Activated CD4-positive, alpha-beta T cell treated with anti-CD3 and anti-CD28 coated beads, Interleukin-2, Interleukin-6, amounts not matched to agents 100 ng/mL and 50 ng/mL, durations not matched to agents 16 hours and 8 hours (primary cell): Measurements from ENCODE around the gene TASP1.

Experiments
- DNase-seq: peaks from one replicate; pipeline ENCODE4 v3.0.0-alpha.2; 2020

TASP1 gene

GRCh38 chr20:13432126-13432525 is 206.6 kb downstream of the TASP1 start:
- no peak for DNase-seq

- DNase-seq, result peak; percentile 46
Measured at GRCh38 chr20:13430346-13431002, 208.3 kb downstream of the TASP1 start.

- no peak for DNase-seq
Measured at GRCh38 chr20:13428684-13429083, 210.0 kb downstream of the TASP1 start.

GRCh38 chr20:13426870-13427269 is 211.9 kb downstream of the TASP1 start:
- DNase-seq, result no peak

GRCh38 chr20:13425381-13426135 is 213.2 kb downstream of the TASP1 start:
- DNase-seq, result no peak

GRCh38 chr20:13424174-13424833 is 214.4 kb downstream of the TASP1 start:
- no peak for DNase-seq

DNA sequence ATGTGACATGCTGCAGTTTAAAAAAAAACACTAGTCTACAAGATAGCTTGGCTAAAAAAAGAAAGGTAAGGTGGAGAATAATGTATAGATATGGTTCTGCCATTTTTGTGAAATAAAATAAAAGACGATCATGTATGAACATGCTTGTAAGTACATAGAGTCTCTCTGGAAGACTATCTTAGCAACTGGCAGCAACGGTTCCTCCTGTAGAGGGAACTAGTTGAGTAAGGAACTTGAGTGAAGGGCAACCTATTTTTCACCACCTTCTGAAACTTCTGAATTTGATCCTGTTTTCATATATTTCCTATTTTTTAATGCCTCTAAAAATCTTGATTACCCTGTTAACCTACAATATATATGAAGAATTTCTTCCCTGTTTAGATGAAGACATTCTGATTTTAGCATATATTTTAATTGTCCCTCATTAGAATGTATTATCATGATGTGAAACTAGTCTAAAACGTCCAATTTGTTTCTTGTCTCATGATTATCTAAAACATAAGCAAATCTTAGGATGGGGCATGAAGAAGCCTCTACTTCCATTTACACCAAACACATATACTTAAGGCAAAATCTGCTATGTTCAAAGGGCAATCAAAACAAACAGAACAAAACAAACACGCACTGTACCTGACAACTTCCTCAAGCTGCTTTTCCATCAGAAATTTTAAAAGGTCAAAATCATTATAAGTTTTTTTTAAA is 215.1 kb downstream of the TASP1 start:
- no peak for DNase-seq

- DNase-seq, result no peak
Measured at GRCh38 chr20:13422637-13423036, 216.1 kb downstream of the TASP1 start.

- no peak for DNase-seq
Measured at GRCh38 chr20:13420625-13421024, 218.1 kb downstream of the TASP1 start.

GRCh38 chr20:13419477-13419876 is 219.3 kb downstream of the TASP1 start:
- no peak for DNase-seq

DNA sequence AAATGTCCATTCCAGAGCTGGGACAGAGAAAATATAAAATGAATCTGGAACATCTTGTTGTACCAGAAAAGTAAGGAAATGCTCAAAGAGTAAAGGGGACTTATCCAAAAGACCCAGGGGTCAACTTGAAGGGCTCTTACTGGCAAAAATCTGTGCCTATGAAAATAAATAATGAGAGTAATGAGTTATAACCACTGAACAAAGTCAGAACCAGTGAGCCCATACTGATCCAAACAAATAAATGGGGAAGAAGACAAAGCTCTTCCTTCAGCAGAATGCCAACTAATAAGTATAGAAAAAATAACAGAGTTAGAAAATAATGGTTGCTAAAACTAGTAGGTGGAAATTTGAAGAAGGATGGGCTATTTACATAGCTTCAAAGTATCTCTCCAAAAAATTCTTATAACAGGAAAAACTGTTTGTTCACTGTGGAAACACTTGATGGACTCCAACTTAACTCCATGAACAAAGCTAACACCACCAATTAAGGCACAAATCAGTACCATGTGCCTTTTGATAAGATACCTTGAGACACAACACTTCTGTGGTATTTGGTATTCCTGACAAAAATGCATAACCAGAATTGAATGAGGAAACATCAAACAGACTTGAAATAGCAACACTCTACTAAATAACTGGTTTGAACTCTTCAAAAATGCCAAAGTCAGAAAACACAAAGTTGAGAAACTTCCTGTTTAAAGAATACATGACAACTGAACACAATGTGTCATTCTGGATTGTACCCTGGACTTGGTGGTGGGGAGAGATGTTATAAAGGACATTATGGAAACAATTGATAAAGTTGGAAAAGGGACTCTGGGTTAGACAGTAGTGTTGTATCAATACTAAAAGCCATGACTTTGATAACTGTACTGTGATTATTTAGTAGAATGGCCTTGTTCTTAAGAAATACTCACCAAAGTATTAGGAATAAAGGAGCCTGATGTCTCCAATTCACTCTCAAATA is 220.2 kb downstream of the TASP1 start:
- DNase-seq, result no peak

- no peak for DNase-seq
Measured at GRCh38 chr20:13416531-13416930, 222.2 kb downstream of the TASP1 start.

- no peak for DNase-seq
Measured at GRCh38 chr20:13412806-13413445, 225.8 kb downstream of the TASP1 start.

DNA sequence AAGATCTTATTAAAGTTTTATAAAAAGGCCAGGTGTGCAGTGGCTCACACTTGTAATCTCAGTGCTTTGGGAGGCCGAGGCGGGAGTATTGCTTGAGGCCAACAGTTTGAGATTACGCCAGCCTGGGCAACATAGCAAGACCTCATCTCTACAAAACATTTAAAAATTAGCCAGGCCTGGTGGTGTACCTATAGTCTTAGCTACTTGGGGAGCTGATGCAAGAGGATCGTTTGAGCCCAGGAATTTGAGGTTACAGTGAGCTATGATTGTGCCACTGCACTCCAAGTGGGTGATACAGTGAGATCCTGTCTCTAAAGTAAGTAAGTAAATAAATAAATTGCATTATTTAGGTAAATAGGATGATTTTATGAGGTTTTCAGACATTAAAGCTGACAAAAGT is 234.4 kb downstream of the TASP1 start:
- no peak for DNase-seq

GRCh38 chr20:13403453-13403852 is 235.3 kb downstream of the TASP1 start:
- no peak for DNase-seq

- DNase-seq, result no peak
Measured at GRCh38 chr20:13402986-13403385, 235.7 kb downstream of the TASP1 start.

GRCh38 chr20:13402171-13402760 is 236.5 kb downstream of the TASP1 start:
- DNase-seq, result no peak

- DNase-seq, result no peak
Measured at GRCh38 chr20:13401596-13401995, 237.1 kb downstream of the TASP1 start.

- DNase-seq, result no peak
Measured at GRCh38 chr20:13400453-13400852, 238.3 kb downstream of the TASP1 start.

DNA sequence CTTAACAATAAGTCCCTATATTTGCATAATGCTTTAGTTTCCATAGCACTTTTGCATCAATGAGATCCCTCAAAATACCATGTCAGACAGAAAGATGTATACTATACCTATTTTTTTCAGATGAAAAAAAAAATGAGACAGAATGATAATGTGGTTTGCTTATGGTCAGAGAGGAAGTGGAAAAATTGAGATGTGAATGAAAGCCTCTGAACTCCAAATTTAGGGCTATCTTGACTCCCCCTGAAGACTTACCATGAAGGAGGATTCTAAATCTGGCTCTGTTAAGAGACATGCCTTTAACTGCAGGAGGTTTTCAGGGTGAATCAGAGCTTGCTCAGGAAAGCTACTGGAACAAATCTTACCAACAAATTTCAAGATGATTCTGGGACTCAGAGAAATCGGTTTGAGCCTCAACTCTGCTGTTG is 241.4 kb downstream of the TASP1 start:
- no peak for DNase-seq

DNA sequence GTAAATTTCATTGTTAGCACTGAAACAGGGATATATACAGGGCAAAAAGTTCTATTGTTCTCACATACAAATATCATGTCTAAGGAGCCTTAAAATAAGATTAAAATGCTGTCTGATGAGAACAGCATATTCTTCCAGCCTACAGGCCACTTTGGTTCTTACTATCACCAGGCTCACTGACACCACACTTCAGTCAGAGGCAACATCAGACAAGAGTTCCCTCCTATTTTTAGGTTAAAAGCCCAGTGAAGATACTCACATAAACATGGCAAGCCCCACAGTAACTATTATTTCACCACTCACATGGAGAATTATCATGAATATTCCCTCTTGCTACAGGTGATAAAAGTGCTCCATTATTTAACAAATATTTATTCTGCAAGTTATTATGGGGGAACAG is 241.9 kb downstream of the TASP1 start:
- no peak for DNase-seq
